CD14-positive monocyte (primary cell): ENCODE results near the gene GAMT. TPM values are rescaled to one million over a fixed set of nuclear protein-coding genes. Genes with fewer than 3 reads are reported as not detected.

Source experiments
- DNase-seq, 3 donors: peaks; one replicate each; pipeline ENCODE4 v3.0.0-alpha.2; 2011 to 2022
- H2AFZ ChIP-seq: 2 replicates; pipeline ENCODE4 v1.6.0; 2012; ENCODE audit warnings: mild to moderate bottlenecking, low read depth, low read length, inconsistent platforms; ENCODE audit not compliant: insufficient read depth, poor library complexity, severe bottlenecking
- H3K27ac ChIP-seq, 2 donors: 1 replicate in 1 of 2; 2 replicates in 1 of 2; pipeline ENCODE4 v1.5.1; 2012 to 2013; ENCODE audit warnings: low read length in 2 of 2, control low read depth in 1 of 2, inconsistent platforms in 1 of 2, low read depth in 1 of 2, mild to moderate bottlenecking in 1 of 2
- H3K27me3 ChIP-seq, 2 donors: one replicate each; pipeline versions ENCODE4 v1.6.0 to v1.6.1; 2011 to 2013; ENCODE audit warnings: low read length in 2 of 2; ENCODE audit not compliant: control insufficient read depth in 2 of 2, insufficient read depth in 2 of 2
- H3K36me3 ChIP-seq, 2 donors: replicated peaks in 1 of 2; 1 replicate in 1 of 2; 2 replicates in 1 of 2; pipeline versions ENCODE4 v1.5.1 to v1.6.1; 2012 to 2013; ENCODE audit warnings: low read length in 2 of 2, control low read depth in 1 of 2, inconsistent platforms in 1 of 2, mild to moderate bottlenecking in 1 of 2; ENCODE audit not compliant: insufficient read depth in 2 of 2, control insufficient read depth in 1 of 2
- H3K4me1 ChIP-seq, 2 donors: 1 replicate in 1 of 2; 2 replicates in 1 of 2; pipeline versions ENCODE4 v1.5.1 to v1.6.1; 2012 to 2013; ENCODE audit warnings: low read length in 2 of 2, control low read depth in 1 of 2, inconsistent platforms in 1 of 2, mild to moderate bottlenecking in 1 of 2, moderate library complexity in 1 of 2; ENCODE audit not compliant: insufficient read depth in 2 of 2, control insufficient read depth in 1 of 2
- H3K4me2 ChIP-seq: replicated peaks from 2 replicates; pipeline ENCODE3; 2012; ENCODE audit warnings: low read length, moderate library complexity, mild to moderate bottlenecking; ENCODE audit not compliant: poor library complexity, severe bottlenecking; ENCODE audit errors: extremely low read depth
- H3K4me3 ChIP-seq, 3 experiments: fragments of 200-600 bp in 1 of 3; sonication (generic) in 1 of 3; replicated peaks in 1 of 3; 1 replicate in 2 of 3; 2 replicates in 1 of 3; pipeline ENCODE4 v1.5.1; 2011 to 2013; ENCODE audit warnings: low read length in 3 of 3, mild to moderate bottlenecking in 3 of 3, control low read depth in 2 of 3, low read depth in 2 of 3, inconsistent platforms in 1 of 3, moderate library complexity in 1 of 3
- H3K79me2 ChIP-seq: 2 replicates; pipeline ENCODE4 v1.6.0; 2012; ENCODE audit warnings: mild to moderate bottlenecking, control low read depth, inconsistent platforms, low read length, moderate library complexity; ENCODE audit not compliant: insufficient read depth
- H3K9ac ChIP-seq: 2 replicates; pipeline ENCODE4 v1.6.0; 2017; ENCODE audit warnings: low read length, mild to moderate bottlenecking; ENCODE audit not compliant: insufficient read depth, poor library complexity, severe bottlenecking
- H3K9me3 ChIP-seq, 2 donors: replicated peaks in 1 of 2; 1 replicate in 1 of 2; 2 replicates in 1 of 2; pipeline versions ENCODE4 v1.5.1 to v1.6.1; 2012 to 2013; ENCODE audit warnings: low read length in 2 of 2, control low read depth in 1 of 2; ENCODE audit not compliant: control insufficient read depth in 1 of 2, insufficient read depth in 1 of 2
- H4K20me1 ChIP-seq: 2 replicates; pipeline ENCODE4 v1.6.0; 2012; ENCODE audit warnings: mild to moderate bottlenecking, low read length, control low read depth, moderate library complexity; ENCODE audit not compliant: insufficient read depth
- H3K27ac Mint-ChIP-seq, 7 donors: one replicate each; pipeline ENCODE4 v1.8.0; 2020; ENCODE audit warnings: mild to moderate bottlenecking in 7 of 7, mixed read lengths in 7 of 7, moderate library complexity in 6 of 7, inconsistent platforms in 2 of 7
- H3K27me3 Mint-ChIP-seq, 3 donors: one replicate each; pipeline ENCODE4 v1.8.0; 2021 to 2022; ENCODE audit warnings: low read depth in 3 of 3, mild to moderate bottlenecking in 3 of 3, mixed read lengths in 3 of 3, moderate library complexity in 3 of 3, inconsistent platforms in 1 of 3
- H3K36me3 Mint-ChIP-seq, 2 donors: one replicate each; pipeline ENCODE4 v1.8.0; 2020; ENCODE audit warnings: mixed read lengths in 2 of 2, inconsistent platforms in 1 of 2, mild to moderate bottlenecking in 1 of 2
- H3K4me1 Mint-ChIP-seq: one replicate; pipeline ENCODE4 v1.8.0; 2020; ENCODE audit warnings: mild to moderate bottlenecking, mixed read lengths
- H3K4me3 Mint-ChIP-seq, 2 donors: one replicate each; pipeline ENCODE4 v1.8.0; 2020; ENCODE audit warnings: mild to moderate bottlenecking in 2 of 2, mixed read lengths in 2 of 2, moderate library complexity in 1 of 2
- H3K9me3 Mint-ChIP-seq, 7 donors: one replicate each; pipeline ENCODE4 v1.8.0; 2020 to 2022; ENCODE audit warnings: mixed read lengths in 7 of 7, mild to moderate bottlenecking in 6 of 7, moderate library complexity in 6 of 7, inconsistent platforms in 2 of 7
- WGBS: methylation state at CpG from one replicate; pipeline ENCODE4 v1.1.5; 2013; ENCODE audit warnings: missing lambda C conversion rate; ENCODE audit not compliant: insufficient coverage; 5-methylcytosine and 5-hydroxymethylcytosine counted together
- intact Hi-C, 2 donors: fragments of 100-400 bp; cut with micrococcal nuclease; formaldehyde crosslinking; loops; one replicate each; pipeline versions ENCODE4 v1.15.0 to v1.15.1; 2023
- polyA plus RNA-seq, 3 donors: library from polyadenylated mRNA; depleted of rRNA in 1 of 3; unstranded in 2 of 3; stranded (reverse) in 1 of 3; fragments of 300-500 nt in 2 of 3; fragments of >200 nt in 1 of 3; fragmentation: Illumina TruSeq in 2 of 3; gene quantifications; 1 replicate in 2 of 3; 2 replicates in 1 of 3; pipeline ENCODE4 v1.2.3, GENCODE V29; 2012 to 2021
- TF ChIP-seq, protein P1 (sequence below): fragments of 200-600 bp; IDR thresholded peaks from one replicate; pipeline ENCODE4 v1.8.0; 2022; ENCODE audit warnings: antibody characterized with exemption, mild to moderate bottlenecking

Gene GAMT
- polyA plus RNA-seq, 3 donors: 0.95 to 1.3 (median 0.96) TPM

DNA sequence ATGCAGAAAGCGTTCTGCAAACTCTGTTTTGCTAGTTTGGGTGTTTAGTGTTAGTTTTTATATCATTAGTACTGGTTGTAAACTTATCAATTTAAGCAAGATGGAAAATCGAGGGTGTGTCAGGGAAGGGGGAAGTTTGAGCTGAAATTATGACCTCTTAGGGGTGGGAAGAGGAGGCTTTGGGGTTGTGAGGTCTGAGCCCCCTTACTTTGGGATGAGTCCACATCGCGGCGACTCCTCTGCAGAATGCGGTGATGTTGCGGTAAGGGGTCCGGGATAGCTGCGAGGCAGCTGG is 18.4 kb downstream of the GAMT start:
- Histone ChIP-seq H3K9me3 (no peaks in the 10 kb centered on the region), H3K36me3 (peaks cover 5 to 8% of the 10 kb centered on the region in 2 donors), H2AFZ (no peak overlapping the region), H3K27me3 (no peaks in the 10 kb centered on the region), H3K4me2 (peak overlapping the region; percentile 100), H3K27ac (no peak overlapping the region), H3K4me1 (peaks cover 12 to 14% of the 10 kb centered on the region in 2 donors), H3K4me3 (peak overlapping the region in 1 of 3 experiments; percentile 96), H4K20me1 (peaks cover 2% of the 10 kb centered on the region), H3K9ac (no peak overlapping the region), H3K79me2 (peaks cover 27% of the 10 kb centered on the region)
- TF ChIP-seq, protein P1, sequence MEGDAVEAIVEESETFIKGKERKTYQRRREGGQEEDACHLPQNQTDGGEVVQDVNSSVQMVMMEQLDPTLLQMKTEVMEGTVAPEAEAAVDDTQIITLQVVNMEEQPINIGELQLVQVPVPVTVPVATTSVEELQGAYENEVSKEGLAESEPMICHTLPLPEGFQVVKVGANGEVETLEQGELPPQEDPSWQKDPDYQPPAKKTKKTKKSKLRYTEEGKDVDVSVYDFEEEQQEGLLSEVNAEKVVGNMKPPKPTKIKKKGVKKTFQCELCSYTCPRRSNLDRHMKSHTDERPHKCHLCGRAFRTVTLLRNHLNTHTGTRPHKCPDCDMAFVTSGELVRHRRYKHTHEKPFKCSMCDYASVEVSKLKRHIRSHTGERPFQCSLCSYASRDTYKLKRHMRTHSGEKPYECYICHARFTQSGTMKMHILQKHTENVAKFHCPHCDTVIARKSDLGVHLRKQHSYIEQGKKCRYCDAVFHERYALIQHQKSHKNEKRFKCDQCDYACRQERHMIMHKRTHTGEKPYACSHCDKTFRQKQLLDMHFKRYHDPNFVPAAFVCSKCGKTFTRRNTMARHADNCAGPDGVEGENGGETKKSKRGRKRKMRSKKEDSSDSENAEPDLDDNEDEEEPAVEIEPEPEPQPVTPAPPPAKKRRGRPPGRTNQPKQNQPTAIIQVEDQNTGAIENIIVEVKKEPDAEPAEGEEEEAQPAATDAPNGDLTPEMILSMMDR: no peak
- intact Hi-C loops: loop anchor here (2.0 to 5.0 kb wide), 2 partner anchors 56 to 106 kb away; partner anchors contain the start of genes FAM174C (in 2 of the 2) and RPS15 (in 1 of the 2)
- peaks cover 20% of the 10 kb centered on the region for H3K4me1 Mint-ChIP-seq
- H3K27ac Mint-ChIP-seq: peak overlapping the region in 5 of 7 donors; percentile 66 to 96 (median 90)
- peaks cover 6 to 18% of the 10 kb centered on the region in 2 donors for H3K36me3 Mint-ChIP-seq
- peaks cover 1 to 15% (median 9%) of the 10 kb centered on the region in 3 donors for H3K27me3 Mint-ChIP-seq
- peaks cover 0 to 2% (median 0%) of the 10 kb centered on the region in 7 donors for H3K9me3 Mint-ChIP-seq
- no peak for DNase-seq
- H3K4me3 Mint-ChIP-seq: peak overlapping the region; percentile 82 to 88
- 11% methylated on average over 8 of the region's 9 CpGs for WGBS

DNA sequence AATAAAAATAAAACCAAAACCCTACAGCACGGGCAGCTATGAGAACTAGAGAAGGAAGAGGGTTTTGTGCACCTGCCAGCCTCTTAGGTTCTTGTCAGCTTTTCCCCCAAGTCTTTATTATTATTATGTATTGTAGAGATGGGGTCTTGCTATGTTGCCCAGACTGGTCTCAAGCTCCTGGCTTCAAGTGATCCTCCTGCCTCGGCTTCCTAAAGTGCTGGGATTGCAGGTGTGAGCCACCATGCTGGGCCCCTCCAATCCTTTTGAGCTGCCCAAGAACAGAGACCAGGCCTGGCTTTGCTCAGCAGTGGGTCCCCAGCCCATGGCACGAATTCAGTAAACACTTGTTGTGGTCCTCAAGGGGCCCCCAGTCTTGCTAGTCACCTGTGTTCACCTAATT is 19.1 kb downstream of the GAMT start:
- Histone ChIP-seq H3K27me3 (no peaks in the 10 kb centered on the region), H3K4me2 (no peak overlapping the region), H3K79me2 (peaks cover 27% of the 10 kb centered on the region), H3K9me3 (no peaks in the 10 kb centered on the region), H3K4me3 (no peak overlapping the region), H3K9ac (no peak overlapping the region), H3K4me1 (peaks cover 12 to 14% of the 10 kb centered on the region in 2 donors), H3K36me3 (peaks cover 4 to 6% of the 10 kb centered on the region in 2 donors), H3K27ac (no peak overlapping the region), H4K20me1 (no peaks in the 10 kb centered on the region), H2AFZ (no peak overlapping the region)
- H3K4me1 Mint-ChIP-seq: peaks cover 20% of the 10 kb centered on the region
- TF ChIP-seq, protein P1: no peak
- H3K9me3 Mint-ChIP-seq: peaks cover 0 to 2% (median 0%) of the 10 kb centered on the region in 7 donors
- DNase-seq: no peak
- intact Hi-C loops: loop anchor here (2.0 to 5.0 kb wide), 2 partner anchors 57 to 105 kb away; partner anchors contain the start of genes FAM174C (in 2 of the 2) and RPS15 (in 1 of the 2)
- peaks cover 6 to 16% of the 10 kb centered on the region in 2 donors for H3K36me3 Mint-ChIP-seq
- WGBS: 100% methylated on average over 2 of the region's 3 CpGs
- no peak overlapping the region for H3K4me3 Mint-ChIP-seq
- H3K27ac Mint-ChIP-seq: no peak overlapping the region
- H3K27me3 Mint-ChIP-seq: peaks cover 1 to 15% (median 9%) of the 10 kb centered on the region in 3 donors
